BE2C (cell line): ENCODE results near the gene DOCK9.

Experiments used
- DNase-seq: peaks from one replicate; pipeline ENCODE4 v3.0.0-alpha.2; 2020
- H3K27me3 ChIP-seq: fragments of 250-450 bp; sonication (Bioruptor Pico); 2 replicates; pipeline ENCODE4 v1.5.1; 2020; ENCODE audit warnings: mild to moderate bottlenecking
- H3K36me3 ChIP-seq: fragments of 250-450 bp; sonication (Bioruptor Pico); 2 replicates; pipeline ENCODE4 v1.5.1; 2020; ENCODE audit warnings: mild to moderate bottlenecking
- H3K4me1 ChIP-seq: fragments of 250-450 bp; sonication (Bioruptor Pico); 2 replicates; pipeline ENCODE4 v1.5.1; 2020
- H3K4me3 ChIP-seq: 2 replicates; pipeline ENCODE4 v1.5.1; 2011; ENCODE audit warnings: low read depth, low read length
- H3K9me3 ChIP-seq: fragments of 250-450 bp; sonication (Bioruptor Pico); 2 replicates; pipeline ENCODE4 v1.5.1; 2020
- TF ChIP-seq, protein P1 (sequence below): IDR thresholded peaks from 2 replicates; pipeline ENCODE4 v1.5.1; 2012; ENCODE audit warnings: mild to moderate bottlenecking, low read depth, low read length

DOCK9 gene

DNA sequence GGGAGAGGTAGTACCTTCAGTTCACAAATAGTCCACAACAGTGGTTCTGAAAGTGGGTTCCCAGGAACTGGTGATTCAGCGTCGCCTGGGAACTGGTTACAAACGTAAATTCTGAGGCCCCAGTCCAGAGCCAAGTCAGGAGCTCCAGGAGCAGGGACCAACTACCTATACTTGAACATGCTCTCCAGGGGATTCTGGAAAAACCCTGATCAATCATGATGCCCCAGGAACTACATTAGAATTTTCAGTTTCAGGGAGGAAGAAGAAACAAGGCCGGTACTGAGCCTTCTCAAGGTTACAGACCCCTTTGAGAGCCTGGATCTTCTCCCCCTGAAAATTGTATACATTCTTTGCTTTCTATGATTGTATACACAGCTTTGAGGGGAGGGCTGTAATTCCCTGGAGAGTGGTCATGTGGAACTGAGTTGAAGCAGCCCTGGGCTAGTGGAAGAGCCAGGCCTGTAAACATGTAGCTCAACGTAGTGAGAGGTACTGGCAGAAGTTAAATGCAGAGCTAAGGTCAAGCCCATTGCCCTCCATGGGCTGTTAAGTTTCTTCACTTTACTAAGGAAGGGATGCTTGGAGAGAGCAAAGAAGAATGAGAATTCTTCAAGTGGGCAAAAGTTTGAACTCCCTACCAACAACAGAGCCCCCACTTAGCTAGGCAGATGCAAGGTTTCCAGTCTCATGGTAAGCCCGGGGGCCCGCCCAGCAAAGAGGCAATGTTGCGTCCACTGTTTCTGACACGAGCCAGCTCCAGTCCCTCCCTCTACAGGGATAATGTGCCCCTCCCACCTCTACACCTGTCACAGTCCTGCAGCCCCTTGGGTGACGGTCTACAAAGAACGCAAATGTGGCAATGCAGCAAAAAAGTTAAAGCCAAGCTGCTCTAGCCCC, 17.0 kb downstream of the DOCK9 start:
- no peak for DNase-seq
- Histone ChIP-seq H3K9me3 (no peaks in the 10 kb centered on the region), H3K4me1 (no peaks in the 10 kb centered on the region), H3K36me3 (no peaks in the 10 kb centered on the region), H3K4me3 (no peak overlapping the region), H3K27me3 (peaks cover under 1% of the 10 kb centered on the region; the same call in 1 of the 2 replicates)
- TF ChIP-seq, protein P1, sequence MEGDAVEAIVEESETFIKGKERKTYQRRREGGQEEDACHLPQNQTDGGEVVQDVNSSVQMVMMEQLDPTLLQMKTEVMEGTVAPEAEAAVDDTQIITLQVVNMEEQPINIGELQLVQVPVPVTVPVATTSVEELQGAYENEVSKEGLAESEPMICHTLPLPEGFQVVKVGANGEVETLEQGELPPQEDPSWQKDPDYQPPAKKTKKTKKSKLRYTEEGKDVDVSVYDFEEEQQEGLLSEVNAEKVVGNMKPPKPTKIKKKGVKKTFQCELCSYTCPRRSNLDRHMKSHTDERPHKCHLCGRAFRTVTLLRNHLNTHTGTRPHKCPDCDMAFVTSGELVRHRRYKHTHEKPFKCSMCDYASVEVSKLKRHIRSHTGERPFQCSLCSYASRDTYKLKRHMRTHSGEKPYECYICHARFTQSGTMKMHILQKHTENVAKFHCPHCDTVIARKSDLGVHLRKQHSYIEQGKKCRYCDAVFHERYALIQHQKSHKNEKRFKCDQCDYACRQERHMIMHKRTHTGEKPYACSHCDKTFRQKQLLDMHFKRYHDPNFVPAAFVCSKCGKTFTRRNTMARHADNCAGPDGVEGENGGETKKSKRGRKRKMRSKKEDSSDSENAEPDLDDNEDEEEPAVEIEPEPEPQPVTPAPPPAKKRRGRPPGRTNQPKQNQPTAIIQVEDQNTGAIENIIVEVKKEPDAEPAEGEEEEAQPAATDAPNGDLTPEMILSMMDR = no peak

DNA sequence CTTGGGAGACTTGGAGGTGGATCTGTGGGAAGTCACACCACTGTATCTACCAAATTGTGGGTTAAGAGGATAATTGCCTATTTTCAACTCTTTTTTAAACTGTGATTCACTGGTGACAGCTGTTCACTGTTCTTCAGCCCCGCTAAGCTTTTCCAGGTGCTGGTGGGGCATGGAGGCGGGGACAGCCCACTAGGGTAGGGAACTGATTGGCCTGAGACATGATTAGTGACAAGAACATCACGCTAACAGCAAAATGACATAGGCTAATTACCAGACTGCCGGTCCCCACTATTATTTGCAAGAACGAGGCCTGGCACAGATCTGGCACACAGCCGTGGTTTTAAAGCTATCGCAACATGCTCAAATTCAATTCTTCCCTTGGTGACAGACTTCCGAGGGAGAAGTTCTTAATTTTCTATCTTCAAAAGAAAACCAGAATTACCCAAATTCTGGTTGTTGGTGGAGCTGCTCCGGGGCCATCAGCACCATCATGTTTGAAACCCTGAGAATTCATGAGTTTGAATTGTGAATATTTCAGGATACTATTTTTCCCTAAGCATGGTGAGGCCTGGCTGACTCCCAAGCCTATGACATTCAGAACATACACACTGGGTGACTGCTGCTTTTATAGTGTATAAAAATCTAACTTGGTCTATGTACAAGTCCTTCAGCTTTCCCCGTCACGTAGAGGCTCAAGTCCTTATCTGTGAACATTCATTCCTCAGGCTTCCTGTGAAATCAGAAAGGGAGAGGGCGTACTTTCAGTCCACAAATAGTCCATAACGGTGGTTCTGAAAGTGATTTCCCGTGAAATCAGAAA, 17.9 kb downstream of the DOCK9 start:
- TF ChIP-seq, protein P1 = no peak
- no peaks in the 10 kb centered on the region for H3K36me3 ChIP-seq
- DNase-seq = no peak
- H3K9me3 ChIP-seq = no peaks in the 10 kb centered on the region
- no peak overlapping the region for H3K4me3 ChIP-seq
- H3K27me3 ChIP-seq = no peaks in the 10 kb centered on the region
- no peaks in the 10 kb centered on the region for H3K4me1 ChIP-seq

DNA sequence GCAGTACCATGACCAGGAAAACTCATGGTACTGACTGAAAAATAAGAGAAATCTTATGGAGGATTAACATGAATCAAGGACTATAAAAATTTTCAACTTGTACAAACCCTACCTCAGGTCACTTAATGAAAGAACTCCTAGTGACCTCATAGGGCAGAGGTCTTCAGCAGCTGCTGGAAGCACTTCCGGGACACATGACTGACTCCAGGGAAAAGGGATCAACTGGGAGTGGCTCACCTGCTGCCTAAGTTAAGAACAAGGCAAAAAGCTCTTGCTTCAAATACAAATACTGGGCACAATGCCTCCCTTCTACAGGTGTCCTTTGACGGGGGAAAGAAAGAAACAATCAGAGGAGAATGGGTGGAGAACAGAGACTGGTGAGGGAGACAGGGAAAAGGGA, 18.6 kb downstream of the DOCK9 start:
- H3K9me3 ChIP-seq = no peaks in the 10 kb centered on the region
- H3K4me3 ChIP-seq = no peak overlapping the region
- TF ChIP-seq, protein P1 = no peak
- no peak for DNase-seq
- no peaks in the 10 kb centered on the region for H3K4me1 ChIP-seq
- H3K36me3 ChIP-seq = no peaks in the 10 kb centered on the region
- no peaks in the 10 kb centered on the region for H3K27me3 ChIP-seq

DNA sequence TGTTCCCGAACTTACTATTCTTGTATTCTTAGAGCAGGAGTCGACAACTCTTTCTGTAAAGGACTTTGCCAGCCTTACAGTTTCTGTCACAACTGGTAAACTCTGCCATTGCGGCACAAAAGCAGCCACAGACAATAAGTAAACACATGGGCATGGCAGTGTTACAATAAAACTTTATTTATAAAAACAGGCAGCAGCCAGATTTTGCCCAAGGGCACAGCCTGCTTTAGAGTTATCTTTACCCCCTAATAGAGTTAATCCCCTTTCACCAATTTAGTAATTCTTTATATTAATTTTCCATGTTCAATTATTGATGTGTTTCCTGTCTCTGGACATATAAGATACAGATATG, 19.4 kb downstream of the DOCK9 start:
- no peak overlapping the region for H3K4me3 ChIP-seq
- TF ChIP-seq, protein P1 = no peak
- H3K9me3 ChIP-seq = no peaks in the 10 kb centered on the region
- no peak for DNase-seq
- no peaks in the 10 kb centered on the region for H3K36me3 ChIP-seq
- H3K4me1 ChIP-seq = no peaks in the 10 kb centered on the region
- no peaks in the 10 kb centered on the region for H3K27me3 ChIP-seq

GRCh38 chr13:98957731-98958442, 20.0 kb downstream of the DOCK9 start:
- TF ChIP-seq, protein P1 = no peak
- H3K36me3 ChIP-seq = no peaks in the 10 kb centered on the region
- H3K9me3 ChIP-seq = no peaks in the 10 kb centered on the region
- no peaks in the 10 kb centered on the region for H3K4me1 ChIP-seq
- no peaks in the 10 kb centered on the region for H3K27me3 ChIP-seq
- no peak overlapping the region for H3K4me3 ChIP-seq
- DNase-seq = no peak
